ENCODE data around the gene RRP1B.

GRCh38 chr21:43626390-43626789 is 33.0 kb upstream of the RRP1B start:
- TF ChIP-seq CTCF (IDR thresholded peaks at IDR 0.05) (no peak), POLR2A (IDR thresholded peaks at IDR 0.05) (no peak), POLR2AphosphoS5 (IDR thresholded peaks at IDR 0.05) (no peak), EP300 (IDR thresholded peaks at IDR 0.05) (no peak)

Measured in stomach (tissue), 4 donors.